Sciatic nerve (tissue), 2 donors: ENCODE measurements around the gene IGF2R. TPM values are rescaled to one million over a fixed set of nuclear protein-coding genes. Genes with fewer than 3 reads are reported as not detected.

ENCODE experiments used
- ATAC-seq: fragments of 200-7000 bp; cut with Tn5 transposase; one replicate; pipeline ENCODE4 v1.9.1; 2020; ENCODE audit warnings: mild to moderate bottlenecking, moderate library complexity
- DNase-seq: peaks from one replicate; pipeline ENCODE4 v3.0.0-alpha.2; 2020; ENCODE audit warnings: low spot score
- intact Hi-C: fragments of 100-400 bp; cut with DNase I; formaldehyde crosslinking; loops from one replicate; pipeline ENCODE4 v1.14.2; 2022
- total RNA-seq: library from RNA; stranded (reverse); fragmentation: NEBNext Ultra II Directional; extraction: Animal tissue kit (Norgen Biotek cat#: 25700); gene quantifications from one replicate; pipeline ENCODE4 v1.2.1, GENCODE V29; 2021
- donor health status: DM: no; HTN: no; CAD: no.
- donor health status: DM: no; HTN: no; CAD: no.

The IGF2R gene
- total RNA-seq, 1 donor from 2014 or later: 71.7 TPM

- DNase-seq (no peak), ATAC-seq (no peak)
- intact Hi-C loops: loop anchor here (5.0 kb wide), 1 partner anchor 61 kb away; no protein-coding TSS in a partner anchor
These were observed 2.7 kb downstream of the IGF2R start for GRCh38 chr6:159971341-159972178.

- ATAC-seq (no peak), DNase-seq (no peak)
- intact Hi-C loops: loop anchor here (5.0 kb wide), 1 partner anchor 60 kb away; no protein-coding TSS in a partner anchor
These were observed 3.8 kb downstream of the IGF2R start for GRCh38 chr6:159972506-159973268.

GRCh38 chr6:159973406-159973805 lies 4.5 kb downstream of the IGF2R start:
- intact Hi-C loops: loop anchor here (5.0 kb wide), 1 partner anchor 59 kb away; no protein-coding TSS in a partner anchor
- ATAC-seq (no peak), DNase-seq (no peak)

GRCh38 chr6:159973951-159974350 lies 5.1 kb downstream of the IGF2R start:
- intact Hi-C loops: loop anchor here (5.0 kb wide), 1 partner anchor 58 kb away; no protein-coding TSS in a partner anchor
- ATAC-seq (peak; percentile 63), DNase-seq (no peak)

GRCh38 chr6:159974932-159975331 lies 6.0 kb downstream of the IGF2R start:
- DNase-seq (no peak), ATAC-seq (no peak)
- intact Hi-C loops: loop anchor here (5.0 kb wide), 1 partner anchor 57 kb away; no protein-coding TSS in a partner anchor

GRCh38 chr6:159976686-159977254 lies 7.9 kb downstream of the IGF2R start:
- ATAC-seq: peak; percentile 31
- intact Hi-C loops: no loop called here
- DNase-seq: no peak

- DNase-seq (no peak), ATAC-seq (peak; percentile 74)
- intact Hi-C loops: no loop called here
These were observed 8.5 kb downstream of the IGF2R start for GRCh38 chr6:159977255-159977903.

GRCh38 chr6:159977904-159978268 lies 9.0 kb downstream of the IGF2R start:
- intact Hi-C loops: no loop called here
- ATAC-seq (no peak), DNase-seq (no peak)

- no peak for ATAC-seq
- intact Hi-C loops: no loop called here
- no peak for DNase-seq
These were observed 9.6 kb downstream of the IGF2R start for GRCh38 chr6:159978291-159979135.

GRCh38 chr6:159979136-159979874 lies 10.4 kb downstream of the IGF2R start:
- intact Hi-C loops: no loop called here
- ATAC-seq (no peak), DNase-seq (no peak)

GRCh38 chr6:159980474-159980873 lies 11.6 kb downstream of the IGF2R start:
- DNase-seq (no peak), ATAC-seq (no peak)
- intact Hi-C loops: no loop called here

- intact Hi-C loops: no loop called here
- DNase-seq (no peak), ATAC-seq (no peak)
These were observed 12.2 kb downstream of the IGF2R start for GRCh38 chr6:159981071-159981402.

GRCh38 chr6:159981403-159982245 lies 12.7 kb downstream of the IGF2R start:
- DNase-seq (no peak), ATAC-seq (peak; percentile 29)
- intact Hi-C loops: no loop called here

- DNase-seq: no peak
- ATAC-seq: peak; percentile 62
- intact Hi-C loops: no loop called here
These were observed 14.0 kb downstream of the IGF2R start for GRCh38 chr6:159982731-159983506.

GRCh38 chr6:159983641-159984080 lies 14.8 kb downstream of the IGF2R start:
- DNase-seq (no peak), ATAC-seq (peak; percentile 35)
- intact Hi-C loops: no loop called here

GRCh38 chr6:159984268-159984786 lies 15.4 kb downstream of the IGF2R start:
- ATAC-seq (no peak), DNase-seq (no peak)
- intact Hi-C loops: no loop called here
